AG09319 (cell line): Measurements from ENCODE around the gene PDS5A.
"Not testable (repeated sequence)": the region's sequence is repeated elsewhere in the genome, so short reads cannot be mapped to it uniquely, and the experiment has no call there.

Source experiments
- DNase-seq: peaks from one replicate; pipeline ENCODE4 v3.0.0-alpha.2; 2010; ENCODE audit warnings: low read depth; ENCODE audit errors: extremely low read depth
- TF ChIP-seq, protein P1 (sequence below): IDR thresholded peaks from 2 replicates; pipeline ENCODE4 v1.5.1; 2011; ENCODE audit warnings: low read depth, mild to moderate bottlenecking, inconsistent platforms, low read length, moderate library complexity

Gene PDS5A

GRCh38 chr4:39821951-39822350 is 155.8 kb downstream of the PDS5A start:
- no peak for DNase-seq

DNA sequence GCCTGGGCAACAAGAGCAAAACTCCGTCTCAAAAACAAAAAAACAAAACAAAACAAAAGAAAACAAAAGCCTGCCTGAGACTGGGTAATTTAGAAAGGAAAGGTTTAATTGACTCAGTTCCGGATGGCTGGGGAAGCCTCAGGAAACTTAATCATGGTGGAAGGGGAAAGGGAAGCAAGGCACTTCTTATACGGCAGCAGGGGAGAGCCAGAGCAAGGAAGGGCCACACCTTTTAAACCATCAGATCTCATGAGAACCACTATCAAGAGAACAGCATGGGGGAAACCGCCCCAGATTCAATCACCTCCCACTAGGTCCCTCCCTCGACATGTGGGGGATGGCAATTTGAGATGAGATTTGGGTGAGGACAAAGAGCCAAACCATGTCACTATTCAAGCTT is 157.5 kb downstream of the PDS5A start:
- DNase-seq: no peak
- TF ChIP-seq, protein P1, sequence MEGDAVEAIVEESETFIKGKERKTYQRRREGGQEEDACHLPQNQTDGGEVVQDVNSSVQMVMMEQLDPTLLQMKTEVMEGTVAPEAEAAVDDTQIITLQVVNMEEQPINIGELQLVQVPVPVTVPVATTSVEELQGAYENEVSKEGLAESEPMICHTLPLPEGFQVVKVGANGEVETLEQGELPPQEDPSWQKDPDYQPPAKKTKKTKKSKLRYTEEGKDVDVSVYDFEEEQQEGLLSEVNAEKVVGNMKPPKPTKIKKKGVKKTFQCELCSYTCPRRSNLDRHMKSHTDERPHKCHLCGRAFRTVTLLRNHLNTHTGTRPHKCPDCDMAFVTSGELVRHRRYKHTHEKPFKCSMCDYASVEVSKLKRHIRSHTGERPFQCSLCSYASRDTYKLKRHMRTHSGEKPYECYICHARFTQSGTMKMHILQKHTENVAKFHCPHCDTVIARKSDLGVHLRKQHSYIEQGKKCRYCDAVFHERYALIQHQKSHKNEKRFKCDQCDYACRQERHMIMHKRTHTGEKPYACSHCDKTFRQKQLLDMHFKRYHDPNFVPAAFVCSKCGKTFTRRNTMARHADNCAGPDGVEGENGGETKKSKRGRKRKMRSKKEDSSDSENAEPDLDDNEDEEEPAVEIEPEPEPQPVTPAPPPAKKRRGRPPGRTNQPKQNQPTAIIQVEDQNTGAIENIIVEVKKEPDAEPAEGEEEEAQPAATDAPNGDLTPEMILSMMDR: no peak

More at GRCh38 chr4:39821951-39822350, 155.8 kb downstream of the PDS5A start:
- TF ChIP-seq, protein P1: no peak

DNA sequence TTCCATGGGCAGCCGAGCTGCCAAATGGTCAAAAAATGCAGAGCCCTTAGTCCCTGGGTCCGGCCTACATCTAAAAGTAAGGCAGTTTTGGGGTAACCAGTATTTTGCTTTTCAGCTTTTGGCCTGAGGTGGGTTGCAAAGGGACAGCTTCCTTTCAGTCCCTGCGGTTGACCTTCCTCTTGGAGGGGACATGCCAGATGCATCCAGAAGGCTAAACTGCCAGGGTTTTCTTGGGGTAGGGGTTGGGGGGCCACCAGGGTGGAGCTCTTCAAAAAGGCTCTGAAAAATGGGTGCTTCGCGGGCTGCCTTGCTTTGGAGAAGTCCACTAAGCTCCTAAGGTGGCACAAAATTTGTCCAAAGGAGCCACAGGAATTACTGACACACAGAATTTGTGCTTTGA is 159.1 kb downstream of the PDS5A start:
- TF ChIP-seq, protein P1: no peak
- no peak for DNase-seq

- TF ChIP-seq, protein P1: no peak
- no peak for DNase-seq
These were observed 163.1 kb downstream of the PDS5A start for GRCh38 chr4:39814403-39815185.

DNA sequence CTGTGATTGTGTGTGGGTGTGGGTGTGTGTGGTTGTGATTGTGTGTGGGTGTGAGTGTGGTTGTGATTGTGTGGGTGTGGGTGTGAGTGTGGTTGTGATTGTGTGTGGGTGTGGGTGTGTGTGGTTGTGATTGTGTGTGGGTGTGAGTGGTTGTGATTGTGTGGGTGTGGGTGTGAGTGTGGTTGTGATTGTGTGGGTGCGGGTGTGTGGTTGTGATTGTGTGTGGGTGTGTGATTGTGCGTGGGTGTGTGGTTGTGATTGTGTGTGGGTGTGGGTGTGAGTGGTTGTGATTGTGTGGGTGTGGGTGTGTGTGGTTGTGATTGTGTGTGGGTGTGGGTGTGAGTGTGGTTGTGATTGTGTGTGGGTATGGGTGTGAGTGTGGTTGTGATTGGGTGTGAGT is 163.9 kb downstream of the PDS5A start:
- not testable (repeated sequence) for DNase-seq

- not testable (repeated sequence) for DNase-seq
These were observed 164.7 kb downstream of the PDS5A start for GRCh38 chr4:39813033-39813432.

- no peak for DNase-seq
- TF ChIP-seq, protein P1: no peak
These were observed 165.2 kb downstream of the PDS5A start for GRCh38 chr4:39812500-39812899.

DNA sequence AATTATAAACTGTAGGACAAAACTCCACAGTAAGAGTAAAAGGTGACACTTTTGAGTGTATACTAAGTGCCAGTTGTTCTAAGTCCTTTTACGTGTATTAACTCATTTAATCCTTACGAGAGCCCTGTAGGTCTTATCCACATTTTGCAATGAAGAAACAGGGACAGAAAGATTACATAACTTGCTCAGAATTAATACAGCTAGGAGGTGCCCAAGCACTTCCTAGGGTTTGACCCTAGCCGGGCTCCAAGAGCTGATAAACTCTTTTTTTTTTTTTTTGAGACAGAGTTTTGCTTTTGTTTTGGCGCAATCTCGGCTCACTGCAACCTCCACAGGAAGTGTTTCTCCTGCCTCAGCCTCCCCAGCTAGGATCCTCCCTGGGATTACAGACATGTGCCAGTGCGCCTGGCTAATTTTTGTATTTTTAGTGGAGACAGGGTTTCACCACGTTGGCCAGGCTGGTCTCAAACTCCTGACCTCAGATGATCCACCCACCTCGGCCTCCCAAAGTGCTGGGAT is 169.4 kb downstream of the PDS5A start:
- no peak for DNase-seq

More for the DNA sequence above, 169.4 kb downstream of the PDS5A start:
- TF ChIP-seq, protein P1: no peak
